Uterus (tissue), 4 donors: ENCODE data around the gene NKX1-1. TPM values are rescaled to one million over a fixed set of nuclear protein-coding genes. Genes with fewer than 3 reads are reported as not detected.

Source experiments
- DNase-seq, 2 donors: peaks; one replicate each; pipeline ENCODE4 v3.0.0-alpha.2; 2019 to 2020
- H3K27ac ChIP-seq, 2 donors: fragments of 200-600 bp; sonication (generic); 1 replicate in 1 of 2; 2 replicates in 1 of 2; pipeline ENCODE4 v1.5.1; 2016 to 2018
- H3K27me3 ChIP-seq, 2 donors: fragments of 200-600 bp; sonication (generic); one replicate each; pipeline ENCODE4 v1.5.1; 2018 to 2019; ENCODE audit warnings: control low read depth in 1 of 2
- H3K36me3 ChIP-seq, 2 donors: fragments of 200-600 bp; sonication (generic); one replicate each; pipeline ENCODE4 v1.5.1; 2019; ENCODE audit warnings: control low read depth in 1 of 2
- H3K4me1 ChIP-seq, 2 donors: fragments of 200-600 bp; sonication (generic); one replicate each; pipeline ENCODE4 v1.5.1; 2018 to 2019; ENCODE audit warnings: control low read depth in 1 of 2
- H3K4me3 ChIP-seq, 2 donors: fragments of 200-600 bp; sonication (generic); 1 replicate in 1 of 2; 2 replicates in 1 of 2; pipeline ENCODE4 v1.5.1; 2018 to 2019; ENCODE audit warnings: mild to moderate bottlenecking in 1 of 2
- H3K9me3 ChIP-seq, 2 donors: fragments of 200-600 bp; sonication (generic); one replicate each; pipeline ENCODE4 v1.5.1; 2019; ENCODE audit warnings: control low read depth in 1 of 2
- CTCF ChIP-seq, 4 experiments: fragments of 200-600 bp in 2 of 4; fragments of 450-650 bp in 2 of 4; sonication (generic) in 2 of 4; IDR thresholded peaks; one replicate each; pipeline ENCODE4 v1.5.1; 2016 to 2019; ENCODE audit warnings: antibody characterized with exemption in 4 of 4, mild to moderate bottlenecking in 2 of 4, moderate library complexity in 1 of 4
- POLR2A ChIP-seq, 2 donors: fragments of 450-650 bp; IDR thresholded peaks; one replicate each; pipeline ENCODE4 v1.6.1; 2016; ENCODE audit warnings: antibody characterized with exemption in 2 of 2, mild to moderate bottlenecking in 1 of 2, moderate library complexity in 1 of 2
- intact Hi-C: fragments of 100-400 bp; cut with DNase I; formaldehyde crosslinking; loops from one replicate; pipeline ENCODE4 v1.15.1; 2023; ENCODE audit warnings: low total_unique reads
- total RNA-seq, 4 donors: library from RNA; depleted of rRNA in 3 of 4; stranded (reverse); fragments of >200 nt in 3 of 4; gene quantifications; one replicate each; pipeline versions ENCODE4 v1.1.0 to v1.2.4, GENCODE V29; 2014 to 2023
- donor health status: DM: yes; HTN: yes; CAD: no.

Gene NKX1-1
- total RNA-seq, 4 donors from 2014 or later: not detected

DNA sequence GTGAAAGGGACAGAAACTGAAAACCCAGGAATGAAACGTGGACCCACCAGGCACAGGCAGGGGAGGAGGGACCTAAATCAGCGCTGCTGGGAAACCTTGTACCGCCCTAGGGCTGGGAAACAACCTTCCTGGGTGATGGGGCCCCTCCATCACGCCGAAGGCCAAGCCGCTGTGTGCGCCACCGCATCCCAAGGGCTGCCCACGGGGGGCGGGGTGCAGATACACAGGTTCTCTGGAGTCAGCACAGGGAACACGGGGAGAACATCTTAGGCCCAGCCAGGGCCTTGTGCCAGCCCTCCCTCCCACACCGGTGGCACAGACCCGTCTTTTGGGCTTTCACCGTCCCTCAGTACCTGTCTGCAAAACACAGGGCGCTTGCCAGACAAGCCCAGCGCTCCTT lies 46.3 kb downstream of the NKX1-1 start:
- Histone ChIP-seq H3K36me3 (no peaks in the 10 kb centered on the region), H3K4me3 (no peak overlapping the region), H3K9me3 (no peaks in the 10 kb centered on the region), H3K27ac (no peak overlapping the region), H3K4me1 (no peaks in the 10 kb centered on the region), H3K27me3 (no peaks in the 10 kb centered on the region)
- intact Hi-C loops: loop anchor here (10.0 kb wide), 2 partner anchors 225 to 275 kb away; no protein-coding TSS in a partner anchor
- TF ChIP-seq CTCF (IDR thresholded peaks at IDR 0.05) (no peak), POLR2A (IDR thresholded peaks at IDR 0.05) (no peak)
- DNase-seq: no peak

DNA sequence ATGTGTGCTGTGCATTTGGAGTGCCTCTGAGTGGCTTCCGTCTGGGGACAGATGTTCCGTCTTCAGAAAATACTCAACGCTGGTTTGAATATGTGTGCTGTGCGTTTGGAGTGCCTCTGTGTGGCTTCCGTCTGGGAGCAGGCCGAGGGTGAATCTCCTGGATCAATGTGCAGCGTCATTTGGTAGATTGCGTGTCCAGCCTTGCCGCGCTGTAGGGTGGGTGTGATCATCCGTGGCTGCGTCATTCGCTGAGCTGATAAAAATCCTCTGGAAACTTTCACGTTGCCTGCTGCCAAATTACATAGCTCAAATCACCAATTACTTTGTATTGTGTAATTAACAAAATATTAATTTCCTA lies 47.1 kb downstream of the NKX1-1 start:
- H3K36me3 ChIP-seq: no peaks in the 10 kb centered on the region
- no peaks in the 10 kb centered on the region for H3K9me3 ChIP-seq
- no peak overlapping the region for H3K27ac ChIP-seq
- no peak overlapping the region for H3K4me3 ChIP-seq
- no peaks in the 10 kb centered on the region for H3K27me3 ChIP-seq
- TF ChIP-seq POLR2A (IDR thresholded peaks at IDR 0.05) (no peak), CTCF (IDR thresholded peaks at IDR 0.05) (no peak)
- DNase-seq: no peak
- no peaks in the 10 kb centered on the region for H3K4me1 ChIP-seq
- intact Hi-C loops: no loop called here

DNA sequence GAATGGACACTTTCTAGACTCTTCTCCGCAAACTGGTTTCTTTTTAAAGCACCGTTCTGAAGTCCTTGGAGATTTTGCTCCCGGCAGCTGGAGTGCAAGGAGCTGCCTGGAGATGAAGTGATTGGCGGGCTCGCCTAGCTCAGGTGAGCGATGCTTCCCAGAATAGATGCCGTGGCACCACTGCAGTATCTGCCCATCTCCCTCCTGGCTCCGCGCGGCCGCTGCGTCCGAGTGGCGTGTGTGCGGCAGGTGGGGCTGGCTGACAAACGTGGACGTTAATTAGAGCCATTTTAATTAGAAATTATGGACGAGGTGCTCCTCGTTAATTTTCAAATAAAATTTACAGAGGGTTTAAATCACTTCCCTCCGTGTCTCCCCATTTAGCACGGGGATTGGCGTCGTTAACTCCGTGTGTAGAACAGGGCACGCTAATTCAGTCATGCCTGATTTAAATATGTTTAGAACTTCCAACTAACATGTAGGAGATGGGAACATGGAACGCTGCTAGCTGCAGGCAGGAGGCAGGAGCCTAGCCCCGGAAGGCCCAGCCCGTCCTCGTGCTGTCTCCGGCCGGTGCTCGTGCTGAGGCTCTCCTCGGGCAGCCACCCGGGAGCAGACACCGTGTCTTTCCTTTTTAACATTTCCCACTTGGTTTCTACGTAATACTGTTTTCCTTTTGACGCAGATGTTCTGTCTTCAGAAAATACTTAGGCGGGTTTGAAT lies 47.7 kb downstream of the NKX1-1 start:
- H3K27me3 ChIP-seq: no peaks in the 10 kb centered on the region
- H3K27ac ChIP-seq: no peak overlapping the region
- H3K4me1 ChIP-seq: no peaks in the 10 kb centered on the region
- intact Hi-C loops: no loop called here
- no peak overlapping the region for H3K4me3 ChIP-seq
- no peaks in the 10 kb centered on the region for H3K9me3 ChIP-seq
- H3K36me3 ChIP-seq: no peaks in the 10 kb centered on the region
- TF ChIP-seq CTCF (IDR thresholded peaks at IDR 0.05) (no peak), POLR2A (IDR thresholded peaks at IDR 0.05) (no peak)
- DNase-seq: no peak

- H3K4me3 ChIP-seq: no peak overlapping the region
- no peaks in the 10 kb centered on the region for H3K36me3 ChIP-seq
- H3K27me3 ChIP-seq: no peaks in the 10 kb centered on the region
- TF ChIP-seq POLR2A (IDR thresholded peaks at IDR 0.05) (no peak), CTCF (IDR thresholded peaks at IDR 0.05) (no peak)
- no peak for DNase-seq
- H3K27ac ChIP-seq: no peak overlapping the region
- no peaks in the 10 kb centered on the region for H3K9me3 ChIP-seq
- H3K4me1 ChIP-seq: no peaks in the 10 kb centered on the region
- intact Hi-C loops: no loop called here
These were observed 48.6 kb downstream of the NKX1-1 start for GRCh38 chr4:1357356-1358248.
